H1 (cell line): ENCODE measurements around the gene AHRR. TPM values are rescaled to one million over a fixed set of nuclear protein-coding genes. Genes with fewer than 3 reads are reported as not detected.

Experiments used
- CTCF ChIA-PET: fragments of 300-600 bp; sonication (Branson Sonifier 250); formaldehyde crosslinking; loops from one replicate; lab custom pipeline; 2021; ENCODE audit not compliant: partially characterized antibody; lab: Charles Lee
- POLR2A ChIA-PET: fragments of 300-600 bp; sonication (Branson Sonifier 250); formaldehyde crosslinking; loops from one replicate; lab custom pipeline; 2021; ENCODE audit warnings: inconsistent platforms; ENCODE audit not compliant: partially characterized antibody; lab: Charles Lee
- DNase-seq, 2 experiments: peaks; one replicate each; pipeline versions ENCODE4 v3.0.0 to v3.0.0-alpha.2; 2010 to 2022; ENCODE audit warnings: low spot score in 2 of 2, low read depth in 1 of 2, mixed read lengths in 1 of 2
- FAIRE-seq: peaks from 2 replicates; lab custom pipeline; 2011; peaks lifted over from hg19 to GRCh38; lab: Jason Lieb, UNC
- H2AFZ ChIP-seq: 2 replicates; pipeline ENCODE4 v1.8.1; 2012; ENCODE audit warnings: low read length, inconsistent platforms
- H2AK5ac ChIP-seq: 2 replicates; pipeline ENCODE4 v1.6.1; 2013; ENCODE audit warnings: low read depth, low read length
- H2BK120ac ChIP-seq: replicated peaks from 2 replicates; pipeline ENCODE3; 2013; ENCODE audit warnings: low read depth, low read length, inconsistent platforms
- H2BK12ac ChIP-seq: 2 replicates; pipeline ENCODE4 v1.6.1; 2013; ENCODE audit warnings: low read depth, low read length
- H2BK15ac ChIP-seq: 2 replicates; pipeline ENCODE4 v1.6.1; 2013; ENCODE audit warnings: low read length
- H2BK20ac ChIP-seq: 2 replicates; pipeline ENCODE4 v1.6.1; 2013; ENCODE audit warnings: low read length
- H2BK5ac ChIP-seq: 2 replicates; pipeline ENCODE4 v1.6.1; 2013; ENCODE audit warnings: low read depth, low read length
- H3K14ac ChIP-seq: 2 replicates; pipeline ENCODE4 v1.6.1; 2013; ENCODE audit warnings: inconsistent platforms; ENCODE audit not compliant: insufficient read length
- H3K18ac ChIP-seq: 2 replicates; pipeline ENCODE4 v1.6.1; 2013; ENCODE audit warnings: low read length; ENCODE audit errors: extremely low read depth
- H3K23ac ChIP-seq: 2 replicates; pipeline ENCODE4 v1.6.1; 2013; ENCODE audit warnings: inconsistent platforms; ENCODE audit not compliant: insufficient read length
- H3K23me2 ChIP-seq: 2 replicates; pipeline ENCODE4 v1.6.1; 2013; ENCODE audit warnings: low read depth, low read length
- H3K27ac ChIP-seq: 2 replicates; pipeline ENCODE4 v1.6.1; 2011; ENCODE audit warnings: low read depth, low read length, inconsistent platforms
- H3K27me3 ChIP-seq, 4 experiments: replicated peaks in 1 of 4; 1 replicate in 1 of 4; 2 replicates in 3 of 4; pipeline versions ENCODE4 v1.6.1 to v1.8.1; 2011 to 2013; ENCODE audit warnings: low read length in 3 of 4, mild to moderate bottlenecking in 3 of 4, inconsistent platforms in 2 of 4, mixed read lengths in 2 of 4, moderate library complexity in 1 of 4; ENCODE audit not compliant: control insufficient read depth in 3 of 4, insufficient read depth in 3 of 4; ENCODE audit errors: extremely low read depth in 1 of 4
- H3K36me3 ChIP-seq, 4 experiments: 2 replicates each; pipeline versions ENCODE4 v1.6.1 to v1.8.1; 2011 to 2013; ENCODE audit warnings: mild to moderate bottlenecking in 4 of 4, low read length in 3 of 4, moderate library complexity in 2 of 4, control low read depth in 1 of 4, inconsistent platforms in 1 of 4; ENCODE audit not compliant: insufficient read depth in 4 of 4, control insufficient read depth in 2 of 4
- H3K4ac ChIP-seq: replicated peaks from 2 replicates; pipeline ENCODE3; 2013; ENCODE audit warnings: low read length, low read depth, mixed read lengths, inconsistent platforms; ENCODE audit not compliant: insufficient read length
- H3K4me1 ChIP-seq, 4 experiments: replicated peaks in 1 of 4; 1 replicate in 1 of 4; 2 replicates in 3 of 4; pipeline versions ENCODE4 v1.6.1 to v1.8.1; 2011 to 2013; ENCODE audit warnings: low read length in 3 of 4, inconsistent platforms in 2 of 4, mixed read lengths in 1 of 4; ENCODE audit not compliant: insufficient read depth in 4 of 4, control insufficient read depth in 3 of 4
- H3K4me2 ChIP-seq, 2 experiments: 2 replicates each; pipeline versions ENCODE4 v1.6.1 to v1.8.1; 2011 to 2013; ENCODE audit warnings: low read depth in 2 of 2, low read length in 2 of 2, control low read depth in 1 of 2, inconsistent platforms in 1 of 2, mild to moderate bottlenecking in 1 of 2; ENCODE audit not compliant: insufficient read depth in 1 of 2
- H3K4me3 ChIP-seq, 4 experiments: fragments of 200-600, 300-600 bp in 1 of 4; sonication (generic), shearing (Covaris generic), sonication (Bioruptor Twin) in 1 of 4; 2 replicates each; pipeline versions ENCODE4 v1.5.1 to v1.8.1; 2011 to 2016; ENCODE audit warnings: low read length in 4 of 4, low read depth in 3 of 4, control low read depth in 2 of 4, inconsistent platforms in 2 of 4, mild to moderate bottlenecking in 2 of 4, mixed read lengths in 1 of 4, moderate library complexity in 1 of 4; ENCODE audit not compliant: insufficient read depth in 2 of 4; ENCODE audit errors: extremely low read depth in 1 of 4
- H3K56ac ChIP-seq: replicated peaks from 2 replicates; pipeline ENCODE3; 2013; ENCODE audit warnings: low read depth, mild to moderate bottlenecking, mixed read lengths, low read length, inconsistent platforms; ENCODE audit not compliant: insufficient read length
- H3K79me1 ChIP-seq: 2 replicates; pipeline ENCODE4 v1.6.1; 2013; ENCODE audit warnings: low read depth, low read length, control low read depth
- H3K79me2 ChIP-seq, 2 experiments: 2 replicates each; pipeline versions ENCODE4 v1.6.1 to v1.8.1; 2012 to 2013; ENCODE audit warnings: low read length in 2 of 2, mild to moderate bottlenecking in 2 of 2, inconsistent platforms in 1 of 2; ENCODE audit not compliant: insufficient read depth in 2 of 2, control insufficient read depth in 1 of 2
- H3K9ac ChIP-seq, 4 experiments: replicated peaks in 1 of 4; 1 replicate in 1 of 4; 2 replicates in 3 of 4; pipeline versions ENCODE4 v1.6.1 to v1.8.1; 2011 to 2013; ENCODE audit warnings: low read depth in 3 of 4, low read length in 3 of 4, control low read depth in 2 of 4, mild to moderate bottlenecking in 2 of 4, moderate library complexity in 2 of 4, inconsistent platforms in 1 of 4; ENCODE audit errors: extremely low read depth in 1 of 4
- H3K9me3 ChIP-seq, 2 experiments: 2 replicates each; pipeline versions ENCODE4 v1.6.1 to v1.8.1; 2012 to 2013; ENCODE audit warnings: mild to moderate bottlenecking in 2 of 2, moderate library complexity in 2 of 2, control low read depth in 1 of 2, inconsistent platforms in 1 of 2, low read depth in 1 of 2, low read length in 1 of 2, mixed read lengths in 1 of 2; ENCODE audit not compliant: insufficient read depth in 2 of 2
- H4K20me1 ChIP-seq, 2 experiments: replicated peaks in 1 of 2; 2 replicates each; pipeline versions ENCODE3 to v1.8.1; 2011 to 2013; ENCODE audit warnings: inconsistent platforms in 2 of 2, low read length in 2 of 2, mild to moderate bottlenecking in 1 of 2; ENCODE audit not compliant: insufficient read depth in 2 of 2, control insufficient read depth in 1 of 2
- H4K5ac ChIP-seq: 2 replicates; pipeline ENCODE4 v1.6.1; 2013; ENCODE audit warnings: low read length, low read depth, mixed read lengths, inconsistent platforms; ENCODE audit not compliant: insufficient read length
- H4K8ac ChIP-seq: 2 replicates; pipeline ENCODE4 v1.8.0; 2013; ENCODE audit warnings: mild to moderate bottlenecking, moderate library complexity, low read length, inconsistent platforms; ENCODE audit not compliant: insufficient read depth; ENCODE audit errors: extremely low read depth
- H4K91ac ChIP-seq: replicated peaks from 2 replicates; pipeline ENCODE3; 2013; ENCODE audit warnings: low read length, mixed read lengths, inconsistent platforms; ENCODE audit not compliant: insufficient read length
- BCL11A ChIP-seq, 2 experiments: IDR thresholded peaks; one replicate each; pipeline ENCODE4 v1.6.1; 2011; ENCODE audit warnings: low read depth in 2 of 2, low read length in 2 of 2, mild to moderate bottlenecking in 2 of 2
- CBX5 ChIP-seq: fragments of 300-800, 300-1000 bp; sonication (generic); IDR thresholded peaks from 2 replicates; pipeline ENCODE4 v1.7.1; 2016; ENCODE audit warnings: antibody characterized with exemption, low read length, low read depth
- EGR1 ChIP-seq: IDR thresholded peaks from 2 replicates; pipeline ENCODE4 v1.6.1; 2011; ENCODE audit warnings: low read depth, low read length, borderline replicate concordance
- EZH2 ChIP-seq: fragments of 200-600 bp; sonication (generic); IDR thresholded peaks from 2 replicates; pipeline ENCODE4 v1.7.1; 2012; ENCODE audit warnings: low read depth, mild to moderate bottlenecking, moderate library complexity, low read length, inconsistent platforms; ENCODE audit not compliant: severe bottlenecking
- HDAC6 ChIP-seq: IDR thresholded peaks from one replicate; pipeline ENCODE4 v1.7.1; 2012; ENCODE audit warnings: low read depth, mild to moderate bottlenecking, inconsistent platforms, low read length, moderate library complexity
- JUN ChIP-seq: IDR thresholded peaks from 2 replicates; pipeline ENCODE4 v1.6.1; 2011; ENCODE audit warnings: low read depth, mild to moderate bottlenecking, improper control_type of control experiment, low read length
- NANOG ChIP-seq: IDR thresholded peaks from 2 replicates; pipeline ENCODE4 v1.6.1; 2011; ENCODE audit warnings: low read length, low read depth, mild to moderate bottlenecking, inconsistent platforms; ENCODE audit not compliant: insufficient read depth, poor library complexity, severe bottlenecking
- PHF8 ChIP-seq: fragments of 200-600 bp; sonication (generic); conservative IDR thresholded peaks from 2 replicates; pipeline ENCODE4 v1.7.1; 2012; ENCODE audit warnings: low read depth, mild to moderate bottlenecking, inconsistent platforms, low read length, moderate library complexity
- POLR2AphosphoS5 ChIP-seq: IDR thresholded peaks from 2 replicates; pipeline ENCODE4 v1.6.1; 2011; ENCODE audit warnings: low read depth, low read length
- SIN3A ChIP-seq, 2 experiments: IDR thresholded peaks in 1 of 2; conservative IDR thresholded peaks in 1 of 2; 2 replicates each; pipeline ENCODE4 v1.6.1; 2011 to 2012; ENCODE audit warnings: low read length in 2 of 2, improper control_type of control experiment in 1 of 2, low read depth in 1 of 2, mild to moderate bottlenecking in 1 of 2
- SUZ12 ChIP-seq: fragments of 200-600 bp; sonication (generic); IDR thresholded peaks from 2 replicates; pipeline ENCODE4 v1.6.1; 2012; ENCODE audit warnings: mild to moderate bottlenecking, inconsistent platforms, low read length, moderate library complexity, mixed read lengths
- TBP ChIP-seq: IDR thresholded peaks from 2 replicates; pipeline ENCODE4 v1.6.1; 2011; ENCODE audit warnings: low read depth, low read length, improper control_type of control experiment
- WGBS, 2 experiments: shearing (Covaris generic) in 1 of 2; methylation state at CpG; one replicate each; pipeline versions ENCODE4 v1.1.6 to v1.1.7; 2013 to 2015; ENCODE audit warnings: low lambda C conversion rate in 2 of 2, mixed read lengths in 2 of 2, inconsistent platforms in 1 of 2, low coverage in 1 of 2, missing lambda C conversion rate in 1 of 2; ENCODE audit not compliant: insufficient replicate concordance in 2 of 2, insufficient coverage in 1 of 2, insufficient read length in 1 of 2; ENCODE audit errors: extremely low coverage in 1 of 2, missing lambda C conversion rate in 1 of 2; 5-methylcytosine and 5-hydroxymethylcytosine counted together
- polyA plus RNA-seq, 7 experiments: library from polyadenylated mRNA; depleted of rRNA in 3 of 7; stranded (reverse) in 5 of 7; unstranded in 2 of 7; fragments of >200 nt in 5 of 7; fragments of 200-250 nt in 2 of 7; gene quantifications; 1 replicate in 5 of 7; 2 replicates in 1 of 7; 4 replicates in 1 of 7; pipeline versions ENCODE4 v1.2.1 to v1.2.3, GENCODE V29; 2011 to 2013; ENCODE audit warnings: missing spikeins in 2 of 7, mixed read lengths in 2 of 7
- total RNA-seq: library from RNA; stranded (reverse); fragmentation: NEBNext Ultra II Directional; extraction: Animal tissue kit (Norgen Biotek cat#: 25700); gene quantifications from 2 replicates; pipeline ENCODE4 v1.2.1, GENCODE V29; 2021

Gene AHRR
- total and polyA plus RNA-seq, 2 of the 8 experiments (the other 6 are each of a cell fraction or from before 2014, with no cell fraction given): 0.41 to 0.80 TPM

GRCh38 chr5:472076-472655, 150.7 kb downstream of the AHRR start:
- ChIA-PET POLR2A (interaction anchor here (0.6 to 2.0 kb wide), 7 partner anchors 12 to 378 kb away, joined by 3 to 6 read pairs (median 4); partner anchors contain the start of gene ZDHHC11), CTCF (interaction anchor here (1.0 to 1.4 kb wide), 3 partner anchors 26 to 100 kb away, joined by 3 to 5 read pairs (median 3); no protein-coding TSS in a partner anchor)
- H3K4me3 ChIP-seq: peak overlapping the region; percentile 44 to 67 (median 48)
- no peak overlapping the region for H2BK15ac ChIP-seq
- no peak overlapping the region for H2AK5ac ChIP-seq
- H3K18ac ChIP-seq: peak overlapping the region; percentile 60; the same call in 1 of the 2 replicates
- H3K23me2 ChIP-seq: peaks cover 15% of the 10 kb centered on the region; the same call in 1 of the 2 replicates
- H2BK12ac ChIP-seq: no peak overlapping the region
- H3K9me3 ChIP-seq: no peaks in the 10 kb centered on the region
- WGBS, 2 experiments: 27% methylated on average over 26 of the region's 30 CpGs; no CpG with 5 or more reads in 1 of the 2 experiments
- 0 out of 8 replicates have a peak, but pooled peaks cover 0 to 2% (median 0%) of the 10 kb centered on the region in 4 experiments for H3K36me3 ChIP-seq
- no peaks in the 10 kb centered on the region for H3K79me2 ChIP-seq
- no peak overlapping the region for H2BK120ac ChIP-seq
- peak overlapping the region; percentile 54 for H4K91ac ChIP-seq
- peak overlapping the region; percentile 96 for H4K8ac ChIP-seq
- H4K20me1 ChIP-seq: peaks cover 4 to 22% of the 10 kb centered on the region in 2 experiments
- H2BK5ac ChIP-seq: no peak overlapping the region
- no peak overlapping the region for H3K23ac ChIP-seq
- H3K14ac ChIP-seq: no peak overlapping the region
- no peak overlapping the region for H2AFZ ChIP-seq
- DNase-seq (peak in 1 of 2 experiments; percentile 48), FAIRE-seq (no peak)
- H3K4me1 ChIP-seq: peaks cover 0 to 11% (median 6%) of the 10 kb centered on the region in 4 experiments; a peak in 4 of 7 replicates
- peak overlapping the region; percentile 44 to 81 for H3K4me2 ChIP-seq
- H4K5ac ChIP-seq: peak overlapping the region; percentile 86
- no peak overlapping the region for H2BK20ac ChIP-seq
- peaks cover 13 to 35% (median 28%) of the 10 kb centered on the region in 4 experiments for H3K27me3 ChIP-seq
- no peak overlapping the region for H3K4ac ChIP-seq
- H3K79me1 ChIP-seq: no peaks in the 10 kb centered on the region; the same call in 1 of the 2 replicates
- H3K56ac ChIP-seq: peak overlapping the region; percentile 59
- H3K9ac ChIP-seq: peak overlapping the region in 3 of 4 experiments; percentile 35 to 56 (median 51); a peak in 4 of 7 replicates
- no peak overlapping the region for H3K27ac ChIP-seq
- TF ChIP-seq TBP (no peak), CBX5 (no peak), SIN3A (conservative IDR thresholded peaks at IDR 0.05 in 1 of 2, IDR thresholded peaks at IDR 0.05 in 1 of 2; ENCODE audit: low read depth in 1 of 2, low read length in 2 of 2) (no peak), NANOG (no peak), POLR2AphosphoS5 (no peak), HDAC6 (no peak), PHF8 (no peak), BCL11A (IDR thresholded peaks at IDR 0.05; ENCODE audit: low read depth in 2 of 2, low read length in 2 of 2) (no peak), SUZ12 (no peak), EZH2 (no peak), JUN (no peak), EGR1 (no peak)
